Measurements from ENCODE around the gene PRKCZ. TPM values are rescaled to one million over a fixed set of nuclear protein-coding genes. Genes with fewer than 3 reads are reported as not detected.

Gene PRKCZ
- total RNA-seq, 1 donor from 2014 or later, result 28.1 TPM

DNA sequence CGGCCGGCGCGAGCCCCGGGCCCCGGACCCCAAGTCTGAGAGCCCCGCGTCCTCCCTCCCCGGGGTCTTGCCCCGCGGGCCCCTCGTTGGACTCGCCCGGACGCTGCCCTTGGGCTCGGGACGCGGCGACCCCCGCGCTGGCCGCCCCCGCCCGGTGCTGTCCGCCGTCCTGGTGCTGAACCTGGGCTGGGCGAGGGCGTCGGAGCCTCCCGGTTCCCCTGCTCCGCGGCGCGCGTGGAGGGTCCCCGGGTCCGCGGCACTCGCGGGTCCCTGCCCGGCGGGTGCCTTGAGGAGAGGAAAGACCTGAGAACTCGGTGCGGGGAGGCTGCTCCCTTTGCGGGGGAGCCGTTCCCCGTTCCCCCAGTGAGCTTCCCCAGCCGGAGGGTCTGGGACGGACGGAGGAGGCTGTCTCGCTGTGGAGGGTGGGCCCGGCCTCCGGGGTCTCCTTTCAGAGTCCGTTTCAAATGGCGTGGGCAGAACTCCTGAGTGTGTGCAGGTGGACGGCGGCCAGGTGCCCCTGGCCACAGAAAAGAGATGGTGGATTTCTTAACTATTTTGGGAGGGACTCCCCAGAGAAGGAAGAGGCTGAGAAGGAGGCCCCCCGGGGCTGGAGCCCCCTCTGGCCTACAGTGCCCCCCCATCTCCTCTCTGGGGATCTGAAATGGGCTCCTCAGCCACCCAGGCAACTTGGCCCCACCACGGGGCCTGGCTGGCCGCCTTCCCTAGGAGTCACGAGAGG is 30.5 kb upstream of the PRKCZ start:
- DNase-seq (ENCODE audit: low read depth), result no peak
- TF ChIP-seq, protein P1, sequence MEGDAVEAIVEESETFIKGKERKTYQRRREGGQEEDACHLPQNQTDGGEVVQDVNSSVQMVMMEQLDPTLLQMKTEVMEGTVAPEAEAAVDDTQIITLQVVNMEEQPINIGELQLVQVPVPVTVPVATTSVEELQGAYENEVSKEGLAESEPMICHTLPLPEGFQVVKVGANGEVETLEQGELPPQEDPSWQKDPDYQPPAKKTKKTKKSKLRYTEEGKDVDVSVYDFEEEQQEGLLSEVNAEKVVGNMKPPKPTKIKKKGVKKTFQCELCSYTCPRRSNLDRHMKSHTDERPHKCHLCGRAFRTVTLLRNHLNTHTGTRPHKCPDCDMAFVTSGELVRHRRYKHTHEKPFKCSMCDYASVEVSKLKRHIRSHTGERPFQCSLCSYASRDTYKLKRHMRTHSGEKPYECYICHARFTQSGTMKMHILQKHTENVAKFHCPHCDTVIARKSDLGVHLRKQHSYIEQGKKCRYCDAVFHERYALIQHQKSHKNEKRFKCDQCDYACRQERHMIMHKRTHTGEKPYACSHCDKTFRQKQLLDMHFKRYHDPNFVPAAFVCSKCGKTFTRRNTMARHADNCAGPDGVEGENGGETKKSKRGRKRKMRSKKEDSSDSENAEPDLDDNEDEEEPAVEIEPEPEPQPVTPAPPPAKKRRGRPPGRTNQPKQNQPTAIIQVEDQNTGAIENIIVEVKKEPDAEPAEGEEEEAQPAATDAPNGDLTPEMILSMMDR (conservative IDR thresholded peaks at IDR 0.05; ENCODE audit: low read depth, low read length), result no peak
- no peak overlapping the region for H3K4me3 ChIP-seq (ENCODE audit: low read depth, low read length)

DNA sequence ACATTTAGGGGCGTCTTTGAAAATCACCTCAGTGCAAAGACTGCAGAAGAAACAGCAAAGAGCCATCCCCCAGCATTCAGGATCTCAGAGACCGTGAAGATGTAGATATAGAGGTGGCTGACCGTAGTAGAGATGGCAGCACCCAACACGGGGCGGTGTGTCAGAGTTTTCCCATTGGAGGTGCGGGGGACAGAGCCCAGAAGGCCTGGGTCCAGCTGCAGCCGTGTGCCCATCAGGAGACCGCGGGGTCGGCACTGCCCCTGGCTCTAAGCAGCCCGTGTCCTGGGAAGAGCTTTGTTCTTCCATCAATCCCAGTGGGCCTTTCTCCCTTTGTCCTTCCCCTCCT is 29.9 kb upstream of the PRKCZ start:
- no peak for DNase-seq (ENCODE audit: low read depth)
- TF ChIP-seq, protein P1 (conservative IDR thresholded peaks at IDR 0.05; ENCODE audit: low read depth, low read length), result no peak

DNA sequence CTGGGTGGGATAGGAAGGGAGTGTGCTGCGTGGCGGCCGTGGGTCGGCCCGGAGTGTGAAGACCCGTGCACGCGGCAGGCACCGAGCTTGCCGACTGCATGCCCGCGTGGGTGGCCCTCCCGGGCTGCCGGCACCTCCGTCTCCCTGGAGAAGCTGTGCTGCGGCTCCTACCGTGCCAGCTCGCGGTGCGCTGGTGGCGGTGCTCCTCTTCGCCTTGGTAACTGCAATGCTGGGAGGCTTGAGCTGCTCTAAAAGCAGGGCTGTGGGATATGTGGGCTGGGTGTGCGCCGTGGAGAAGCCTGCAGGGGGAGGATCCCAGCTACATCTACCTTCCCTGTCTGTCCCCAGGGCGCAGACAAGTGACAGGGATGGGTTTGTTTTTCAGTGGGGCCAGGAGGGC is 28.7 kb upstream of the PRKCZ start:
- no peak overlapping the region for H3K4me3 ChIP-seq (ENCODE audit: low read depth, low read length)
- no peak for DNase-seq (ENCODE audit: low read depth)
- TF ChIP-seq, protein P1 (conservative IDR thresholded peaks at IDR 0.05; ENCODE audit: low read depth, low read length), result no peak

More for the DNA sequence above, 29.9 kb upstream of the PRKCZ start:
- H3K4me3 ChIP-seq (ENCODE audit: low read depth, low read length), result no peak overlapping the region

DNA sequence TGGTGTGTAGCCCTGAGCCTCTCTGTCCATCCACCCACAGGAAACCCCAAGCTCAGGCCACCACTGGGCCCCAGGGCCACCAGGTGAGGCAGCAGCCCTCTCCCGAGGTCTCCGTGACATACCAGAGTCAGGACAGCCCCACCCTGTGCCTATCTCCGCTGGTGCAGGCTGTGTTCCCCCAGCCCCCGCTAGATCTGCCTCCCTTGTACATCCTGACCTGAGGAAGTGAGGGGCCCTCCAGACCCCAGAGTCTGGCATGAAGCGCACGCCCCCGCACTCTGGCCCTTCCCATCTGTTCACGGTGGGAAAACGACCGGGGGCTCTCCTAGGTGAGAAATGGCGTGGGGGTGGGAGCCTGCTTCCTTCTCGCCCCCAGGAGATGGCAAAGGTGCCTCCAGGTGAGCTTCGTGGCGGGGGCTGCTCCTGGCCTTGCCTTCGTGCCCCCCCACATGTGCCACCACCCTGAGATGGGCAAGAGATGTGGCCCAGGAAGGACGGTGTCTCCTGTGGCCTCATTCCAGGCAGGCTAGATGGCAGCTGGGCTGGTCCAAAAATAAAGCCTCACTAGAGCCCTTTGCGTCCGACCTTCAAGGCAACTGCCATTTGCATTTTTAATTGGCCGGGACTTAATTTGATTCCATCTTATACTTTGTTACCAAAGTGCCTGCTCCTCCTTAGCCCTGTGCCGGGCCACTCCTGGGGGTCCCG is 28.0 kb upstream of the PRKCZ start:
- TF ChIP-seq, protein P1 (conservative IDR thresholded peaks at IDR 0.05; ENCODE audit: low read depth, low read length), result no peak
- H3K4me3 ChIP-seq (ENCODE audit: low read depth, low read length), result no peak overlapping the region
- DNase-seq (ENCODE audit: low read depth), result no peak

DNA sequence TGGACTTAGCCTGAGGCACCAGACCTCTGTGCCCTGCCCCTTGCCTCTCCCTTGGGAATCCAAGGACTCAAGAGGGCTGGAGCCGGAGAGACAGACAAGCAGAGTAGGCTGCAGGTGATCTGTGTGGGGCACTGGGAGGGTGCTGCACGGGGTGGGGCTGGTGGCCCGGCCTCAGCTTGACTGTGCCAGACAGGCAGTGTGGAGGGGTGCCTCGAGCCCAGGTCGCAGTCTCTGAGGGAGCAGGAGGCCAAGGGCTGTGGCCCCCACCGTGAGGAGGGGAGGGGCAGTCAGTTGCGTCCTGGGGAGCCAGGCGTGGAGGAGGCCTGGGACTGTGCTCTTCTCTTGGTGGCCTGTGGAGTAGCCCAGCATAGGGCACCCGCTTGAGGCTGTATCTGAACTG is 27.0 kb upstream of the PRKCZ start:
- no peak overlapping the region for H3K4me3 ChIP-seq (ENCODE audit: low read depth, low read length)
- no peak for DNase-seq (ENCODE audit: low read depth)
- TF ChIP-seq, protein P1 (conservative IDR thresholded peaks at IDR 0.05; ENCODE audit: low read depth, low read length), result no peak

DNA sequence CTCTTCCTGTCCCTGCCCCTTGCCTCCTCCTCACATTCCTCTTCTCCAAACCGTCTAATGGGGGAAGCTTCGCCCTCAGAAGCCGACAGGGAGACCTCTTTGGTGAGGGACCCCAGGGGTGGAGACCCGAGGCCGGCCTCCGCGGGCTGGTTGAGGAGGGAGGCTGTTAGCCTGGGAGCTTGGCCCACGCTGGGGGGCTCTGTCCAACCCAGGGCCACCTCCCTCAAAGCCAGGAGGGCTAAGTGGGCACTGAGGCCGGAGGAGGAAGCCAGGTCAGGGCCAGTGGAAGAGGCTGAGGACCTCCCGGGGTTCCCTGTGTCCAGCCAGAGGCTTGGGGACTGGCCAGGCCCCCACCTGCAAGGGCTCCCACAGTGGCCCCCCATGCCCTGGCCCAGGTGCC is 25.8 kb upstream of the PRKCZ start:
- DNase-seq (ENCODE audit: low read depth), result no peak
- TF ChIP-seq, protein P1 (conservative IDR thresholded peaks at IDR 0.05; ENCODE audit: low read depth, low read length), result no peak
- no peak overlapping the region for H3K4me3 ChIP-seq (ENCODE audit: low read depth, low read length)

All from epithelial cell of proximal tubule (primary cell).